H9 (cell line): Measurements from ENCODE around the gene MTMR4. TPM values are rescaled to one million over a fixed set of nuclear protein-coding genes. Genes with fewer than 3 reads are reported as not detected.

Experiments
- DNase-seq: peaks from one replicate; pipeline ENCODE4 v3.0.0-alpha.2; 2017
- H2AFZ ChIP-seq: one replicate; pipeline ENCODE4 v1.6.1; 2013; ENCODE audit warnings: mild to moderate bottlenecking, low read length, control low read depth, moderate library complexity
- H2AK5ac ChIP-seq: 2 replicates; pipeline ENCODE4 v1.6.1; 2013; ENCODE audit warnings: low read length, control low read depth, mixed read lengths; ENCODE audit not compliant: insufficient read length
- H2BK120ac ChIP-seq: one replicate; pipeline ENCODE4 v1.6.1; 2013; ENCODE audit warnings: low read depth, mild to moderate bottlenecking, low read length, control low read depth, inconsistent platforms; ENCODE audit not compliant: poor library complexity, severe bottlenecking
- H2BK12ac ChIP-seq: 2 replicates; pipeline ENCODE4 v1.6.1; 2013; ENCODE audit warnings: low read length, control low read depth, mixed read lengths, low read depth; ENCODE audit not compliant: insufficient read length
- H2BK15ac ChIP-seq: 2 replicates; pipeline ENCODE4 v1.6.1; 2013; ENCODE audit warnings: low read depth, low read length, control low read depth
- H2BK20ac ChIP-seq: one replicate; pipeline ENCODE4 v1.6.1; 2013; ENCODE audit warnings: low read depth, mild to moderate bottlenecking, low read length, control low read depth, inconsistent platforms; ENCODE audit not compliant: poor library complexity, severe bottlenecking
- H2BK5ac ChIP-seq: 2 replicates; pipeline ENCODE4 v1.6.1; 2013; ENCODE audit warnings: low read length, control low read depth, mixed read lengths; ENCODE audit not compliant: insufficient read length
- H3K14ac ChIP-seq: 2 replicates; pipeline ENCODE4 v1.6.1; 2013; ENCODE audit warnings: low read length, control low read depth; ENCODE audit not compliant: insufficient read depth
- H3K18ac ChIP-seq: 2 replicates; pipeline ENCODE4 v1.6.1; 2013; ENCODE audit warnings: low read depth, mild to moderate bottlenecking, mixed read lengths, low read length, control low read depth; ENCODE audit not compliant: insufficient read length
- H3K23ac ChIP-seq: 2 replicates; pipeline ENCODE4 v1.6.1; 2013; ENCODE audit warnings: low read length, control low read depth, mixed read lengths, low read depth; ENCODE audit not compliant: insufficient read length
- H3K23me2 ChIP-seq: 2 replicates; pipeline ENCODE4 v1.6.1; 2013; ENCODE audit warnings: low read depth, mild to moderate bottlenecking, mixed read lengths, low read length, control low read depth; ENCODE audit not compliant: insufficient read length, poor library complexity, severe bottlenecking
- H3K27ac ChIP-seq: 2 replicates; pipeline ENCODE4 v1.5.1; 2013; ENCODE audit warnings: low read length, control low read depth, mixed read lengths, low read depth; ENCODE audit not compliant: insufficient read length
- H3K27me3 ChIP-seq: 2 replicates; pipeline ENCODE4 v1.6.1; 2013; ENCODE audit warnings: low read length, control low read depth, inconsistent platforms; ENCODE audit not compliant: insufficient read depth
- H3K4ac ChIP-seq: 2 replicates; pipeline ENCODE4 v1.6.1; 2013; ENCODE audit warnings: low read depth, mild to moderate bottlenecking, control low read depth, inconsistent platforms, low read length, moderate library complexity
- H3K4me1 ChIP-seq: 2 replicates; pipeline ENCODE4 v1.6.1; 2013; ENCODE audit warnings: low read length, control low read depth, inconsistent platforms; ENCODE audit not compliant: insufficient read depth
- H3K4me2 ChIP-seq: 2 replicates; pipeline ENCODE4 v1.6.1; 2013; ENCODE audit warnings: low read length, control low read depth, mixed read lengths; ENCODE audit not compliant: insufficient read length, insufficient read depth
- H3K56ac ChIP-seq: 2 replicates; pipeline ENCODE4 v1.6.1; 2013; ENCODE audit warnings: low read depth, mild to moderate bottlenecking, mixed read lengths, low read length, control low read depth; ENCODE audit not compliant: insufficient read length
- H3K79me1 ChIP-seq: 2 replicates; pipeline ENCODE4 v1.6.1; 2013; ENCODE audit warnings: low read depth, mild to moderate bottlenecking, moderate library complexity, low read length, control low read depth, inconsistent platforms; ENCODE audit not compliant: insufficient read depth, poor library complexity, severe bottlenecking
- H3K79me2 ChIP-seq: 2 replicates; pipeline ENCODE4 v1.6.1; 2013; ENCODE audit warnings: low read length, control low read depth, inconsistent platforms; ENCODE audit not compliant: insufficient read depth
- H3K9ac ChIP-seq: 2 replicates; pipeline ENCODE4 v1.6.1; 2013; ENCODE audit warnings: low read length, control low read depth, mixed read lengths; ENCODE audit not compliant: insufficient read length; ENCODE audit errors: extremely low read depth
- H3K9me3 ChIP-seq: one replicate; pipeline ENCODE4 v1.6.1; 2013; ENCODE audit warnings: low read depth, low read length, inconsistent platforms; ENCODE audit not compliant: control insufficient read depth
- H3T11ph ChIP-seq: one replicate; pipeline ENCODE4 v1.6.1; 2013; ENCODE audit warnings: mild to moderate bottlenecking, low read length, control low read depth, inconsistent platforms
- H4K20me1 ChIP-seq: one replicate; pipeline ENCODE4 v1.6.1; 2013; ENCODE audit not compliant: control insufficient read depth, insufficient read length, insufficient read depth
- H4K5ac ChIP-seq: 2 replicates; pipeline ENCODE4 v1.6.1; 2013; ENCODE audit warnings: low read depth, mild to moderate bottlenecking, mixed read lengths, low read length, control low read depth; ENCODE audit not compliant: insufficient read length
- H4K8ac ChIP-seq: replicated peaks from 2 replicates; pipeline ENCODE4 v1.6.1; 2013; ENCODE audit warnings: low read length, control low read depth, mixed read lengths, low read depth; ENCODE audit not compliant: insufficient read length
- H4K91ac ChIP-seq: 2 replicates; pipeline ENCODE4 v1.6.1; 2013; ENCODE audit warnings: low read depth, mild to moderate bottlenecking, moderate library complexity, mixed read lengths, low read length, control low read depth; ENCODE audit not compliant: insufficient read length
- H3K27ac Mint-ChIP-seq, 3 experiments: 2 replicates in 2 of 3; 3 replicates in 1 of 3; pipeline ENCODE4 v1.8.0; 2020 to 2021; ENCODE audit warnings: mixed read lengths in 3 of 3, mild to moderate bottlenecking in 1 of 3, moderate library complexity in 1 of 3
- H3K27me3 Mint-ChIP-seq: 2 replicates; pipeline ENCODE4 v1.8.0; 2021; ENCODE audit warnings: low read depth, mild to moderate bottlenecking, moderate library complexity, mixed read lengths
- H3K36me3 Mint-ChIP-seq, 3 experiments: 2 replicates in 2 of 3; 3 replicates in 1 of 3; pipeline ENCODE4 v1.8.0; 2020 to 2021; ENCODE audit warnings: low read depth in 3 of 3, mixed read lengths in 3 of 3; ENCODE audit not compliant: insufficient read depth in 1 of 3
- H3K4me1 Mint-ChIP-seq, 2 experiments: 2 replicates each; pipeline ENCODE4 v1.8.0; 2020; ENCODE audit warnings: mixed read lengths in 2 of 2
- H3K4me3 Mint-ChIP-seq, 2 experiments: 2 replicates in 1 of 2; 3 replicates in 1 of 2; pipeline ENCODE4 v1.8.0; 2020 to 2021; ENCODE audit warnings: mild to moderate bottlenecking in 2 of 2, mixed read lengths in 2 of 2, moderate library complexity in 1 of 2
- H3K9me3 Mint-ChIP-seq, 2 experiments: 2 replicates in 1 of 2; 3 replicates in 1 of 2; pipeline ENCODE4 v1.8.0; 2020; ENCODE audit warnings: mild to moderate bottlenecking in 2 of 2, mixed read lengths in 2 of 2, moderate library complexity in 1 of 2
- WGBS: extraction: QIAGEN DNeasy Blood & Tissue Kit; methylation state at CpG from one replicate; pipeline ENCODE4 v1.1.7; 2013; ENCODE audit warnings: missing lambda C conversion rate, low lambda C conversion rate, mixed read lengths; ENCODE audit not compliant: insufficient read length; ENCODE audit errors: extremely low coverage; 5-methylcytosine and 5-hydroxymethylcytosine counted together
- total RNA-seq: library from RNA; stranded (reverse); gene quantifications from 2 replicates; pipeline ENCODE4 v1.2.1, GENCODE V29; 2021
- TF ChIP-seq, protein P1 (sequence below): fragments of 200-600 bp; sonication (generic); conservative IDR thresholded peaks from 3 replicates; pipeline ENCODE4 v1.8.0; 2021; ENCODE audit warnings: antibody characterized with exemption, mild to moderate bottlenecking

MTMR4 gene
- total RNA-seq, 1 experiment from 2014 or later: 31.2 TPM

DNA sequence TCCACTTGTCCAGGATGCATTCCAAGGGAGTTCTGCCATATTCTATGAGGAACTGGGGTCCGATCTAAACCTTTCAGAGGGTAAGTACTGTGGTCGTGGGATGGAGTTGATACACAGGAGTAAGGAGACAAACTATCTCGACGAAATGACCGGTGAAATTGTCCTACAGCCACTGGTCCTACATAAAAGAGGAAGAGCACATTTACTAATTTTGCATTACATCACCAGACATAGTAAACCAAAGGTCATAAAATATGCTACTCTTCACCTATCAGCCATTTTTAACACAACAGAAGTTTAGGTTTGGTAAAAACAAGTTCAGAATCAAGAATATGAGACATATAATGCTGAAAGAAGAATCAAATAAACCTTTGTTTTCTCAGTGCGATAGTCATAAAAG, 34.3 kb downstream of the MTMR4 start:
- Histone ChIP-seq H3K23me2 (no peaks in the 10 kb centered on the region), H2AFZ (no peak overlapping the region), H3K9me3 (no peaks in the 10 kb centered on the region), H4K8ac (no peak overlapping the region), H2BK120ac (no peak overlapping the region), H3K18ac (no peak overlapping the region), H3K79me2 (no peaks in the 10 kb centered on the region), H3K79me1 (no peaks in the 10 kb centered on the region), H3K4ac (no peak overlapping the region), H3K4me1 (no peaks in the 10 kb centered on the region), H3K9ac (no peak overlapping the region), H3K56ac (no peak overlapping the region), H3K23ac (no peak overlapping the region), H4K5ac (no peak overlapping the region), H2BK15ac (no peak overlapping the region), H3K14ac (no peak overlapping the region), H2AK5ac (no peak overlapping the region), H3K27me3 (no peaks in the 10 kb centered on the region), H4K91ac (no peak overlapping the region), H4K20me1 (no peaks in the 10 kb centered on the region), H2BK12ac (no peak overlapping the region), H3T11ph (no peak overlapping the region), H2BK5ac (no peak overlapping the region), H2BK20ac (no peak overlapping the region), H3K27ac (no peak overlapping the region), H3K4me2 (no peak overlapping the region)
- DNase-seq: no peak
- Mint-ChIP-seq H3K36me3 (no peaks in the 10 kb centered on the region), H3K4me1 (no peaks in the 10 kb centered on the region; a peak in 1 of 4 replicates), H3K27me3 (peaks cover 7% of the 10 kb centered on the region; the same call in 1 of the 2 replicates), H3K4me3 (no peak overlapping the region), H3K27ac (no peak overlapping the region), H3K9me3 (no peaks in the 10 kb centered on the region)
- TF ChIP-seq, protein P1, sequence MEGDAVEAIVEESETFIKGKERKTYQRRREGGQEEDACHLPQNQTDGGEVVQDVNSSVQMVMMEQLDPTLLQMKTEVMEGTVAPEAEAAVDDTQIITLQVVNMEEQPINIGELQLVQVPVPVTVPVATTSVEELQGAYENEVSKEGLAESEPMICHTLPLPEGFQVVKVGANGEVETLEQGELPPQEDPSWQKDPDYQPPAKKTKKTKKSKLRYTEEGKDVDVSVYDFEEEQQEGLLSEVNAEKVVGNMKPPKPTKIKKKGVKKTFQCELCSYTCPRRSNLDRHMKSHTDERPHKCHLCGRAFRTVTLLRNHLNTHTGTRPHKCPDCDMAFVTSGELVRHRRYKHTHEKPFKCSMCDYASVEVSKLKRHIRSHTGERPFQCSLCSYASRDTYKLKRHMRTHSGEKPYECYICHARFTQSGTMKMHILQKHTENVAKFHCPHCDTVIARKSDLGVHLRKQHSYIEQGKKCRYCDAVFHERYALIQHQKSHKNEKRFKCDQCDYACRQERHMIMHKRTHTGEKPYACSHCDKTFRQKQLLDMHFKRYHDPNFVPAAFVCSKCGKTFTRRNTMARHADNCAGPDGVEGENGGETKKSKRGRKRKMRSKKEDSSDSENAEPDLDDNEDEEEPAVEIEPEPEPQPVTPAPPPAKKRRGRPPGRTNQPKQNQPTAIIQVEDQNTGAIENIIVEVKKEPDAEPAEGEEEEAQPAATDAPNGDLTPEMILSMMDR: no peak
- no CpG with 5 or more reads among the region's 6 CpGs for WGBS
